Measurements from ENCODE around the gene G6PC2. TPM values are rescaled to one million over a fixed set of nuclear protein-coding genes. Genes with fewer than 3 reads are reported as not detected.

Gene G6PC2
- total RNA-seq, 1 experiment from 2014 or later, result not detected

DNA sequence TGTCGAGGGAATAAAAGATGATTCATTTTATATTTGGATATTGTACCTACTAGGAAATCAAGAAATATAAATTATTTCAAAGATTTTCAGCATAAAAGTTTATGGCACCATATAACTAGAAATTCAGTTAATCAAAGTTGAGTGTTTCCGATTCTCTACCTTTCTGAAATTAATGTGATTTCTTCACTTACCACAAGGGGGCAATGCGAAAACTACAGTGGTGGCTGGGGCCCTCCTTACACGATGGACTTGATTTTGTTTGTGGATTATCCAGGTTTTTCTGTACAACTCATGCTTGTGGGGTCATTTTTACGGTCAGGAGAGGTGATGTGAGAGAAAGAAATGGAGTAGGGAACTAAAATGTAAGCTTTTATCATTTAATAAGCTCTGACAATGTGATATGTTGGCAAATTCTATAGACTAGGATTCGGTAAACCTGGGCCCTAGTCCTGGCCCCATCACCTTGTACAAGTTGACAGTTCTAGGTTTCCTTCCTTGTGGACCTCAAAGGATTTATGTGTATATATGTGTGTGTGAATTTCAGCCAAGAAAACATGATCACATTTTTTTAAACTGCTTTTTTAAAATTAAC, 47.6 kb downstream of the G6PC2 start:
- peak; percentile 9 for DNase-seq (ENCODE audit: low read depth)

DNA sequence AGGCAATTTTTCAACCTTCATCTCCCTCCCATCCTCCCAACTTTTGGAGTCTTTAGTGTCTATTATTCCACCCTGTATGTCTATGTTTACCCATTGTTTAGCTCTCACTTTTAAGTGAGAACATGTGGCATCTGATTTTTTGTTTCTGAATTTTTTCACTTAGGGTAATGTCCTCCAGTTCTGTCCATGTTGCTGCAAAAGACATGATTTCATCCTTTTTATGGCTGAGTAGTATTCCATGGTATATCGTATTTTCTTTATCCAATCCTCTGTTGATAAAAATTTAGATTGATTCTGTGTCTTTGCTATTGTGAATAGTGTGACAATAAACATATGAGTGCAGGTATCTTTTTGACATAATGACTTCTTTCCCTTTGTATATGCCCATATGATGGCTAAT, 48.2 kb downstream of the G6PC2 start:
- no peak for DNase-seq (ENCODE audit: low read depth)

DNA sequence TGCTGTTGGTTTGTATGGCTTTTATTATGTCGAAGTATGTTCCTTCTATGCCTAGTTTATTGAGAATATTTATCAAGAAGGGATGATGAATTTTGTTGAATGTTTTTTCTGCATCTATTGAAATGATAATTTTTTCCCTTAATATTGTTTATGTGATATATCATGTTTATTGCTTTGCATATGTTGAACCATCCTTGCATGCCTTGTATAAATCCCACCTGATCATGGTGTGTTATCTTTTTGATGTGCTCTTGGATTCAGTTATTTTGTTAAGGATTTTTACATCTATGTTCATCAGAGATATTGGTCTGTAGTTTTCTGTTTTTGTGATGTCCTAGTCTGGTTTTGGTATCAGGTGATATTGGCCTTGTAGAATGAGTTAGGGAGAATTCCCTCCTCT, 50.8 kb downstream of the G6PC2 start:
- DNase-seq (ENCODE audit: low read depth), result no peak

DNA sequence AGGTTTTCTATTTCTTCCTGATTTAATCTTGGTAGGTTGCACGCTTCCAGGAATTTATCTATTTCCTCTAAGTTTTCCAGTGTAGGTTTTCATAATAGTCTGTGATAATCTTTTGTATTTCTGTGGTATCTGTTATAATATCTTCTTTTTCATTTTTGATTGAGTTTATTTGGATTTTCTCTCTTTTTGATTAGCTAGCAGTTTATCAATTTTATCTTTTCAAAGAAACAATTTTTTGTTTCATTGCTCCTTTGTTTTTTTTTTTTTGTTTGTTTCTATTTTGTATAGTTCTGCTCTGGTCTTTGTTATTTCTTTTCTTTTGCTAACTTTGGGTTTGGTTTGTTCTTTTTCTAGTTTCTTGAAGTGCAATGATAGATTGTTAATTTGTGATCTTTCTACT, 51.3 kb downstream of the G6PC2 start:
- DNase-seq (ENCODE audit: low read depth), result no peak

DNA sequence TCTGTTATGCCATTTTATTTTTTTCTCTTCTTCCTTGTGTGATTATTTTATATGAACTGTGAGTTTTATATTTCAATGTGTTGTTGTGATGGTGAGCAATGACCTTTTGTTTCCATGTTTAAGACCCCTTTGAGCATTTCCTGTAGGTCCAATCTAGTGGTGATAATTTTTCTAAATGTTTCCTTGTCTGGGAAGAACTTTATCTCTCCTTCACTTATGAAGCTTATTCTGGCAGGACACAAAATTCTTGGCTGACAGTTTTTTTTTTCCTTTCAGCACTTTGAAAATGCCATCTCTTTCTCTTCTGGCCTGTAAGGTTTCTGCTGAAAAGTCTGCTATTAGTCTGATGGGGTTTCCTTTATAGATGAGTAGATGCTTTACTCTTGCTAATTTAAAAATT, 53.2 kb downstream of the G6PC2 start:
- DNase-seq (ENCODE audit: low read depth), result no peak

DNA sequence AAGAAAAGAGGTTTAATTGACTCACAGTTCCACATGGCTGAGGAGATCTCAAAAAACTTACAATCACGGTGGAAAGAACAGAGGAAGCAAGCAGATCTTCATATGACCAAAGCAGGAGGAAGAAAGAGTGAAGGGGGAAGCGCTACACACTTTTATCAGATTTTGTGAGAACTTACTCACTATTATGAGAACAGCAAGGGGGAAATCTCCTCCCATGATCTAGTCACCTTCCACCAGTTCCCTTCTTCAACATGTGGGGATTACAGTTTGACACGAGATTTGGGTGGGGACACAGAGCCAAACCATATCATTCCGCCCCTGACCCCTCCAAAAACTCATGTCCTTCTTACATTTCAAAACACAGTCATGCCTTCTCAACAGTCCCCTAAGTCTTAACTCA, 54.2 kb downstream of the G6PC2 start:
- no peak for DNase-seq (ENCODE audit: low read depth)

DNA sequence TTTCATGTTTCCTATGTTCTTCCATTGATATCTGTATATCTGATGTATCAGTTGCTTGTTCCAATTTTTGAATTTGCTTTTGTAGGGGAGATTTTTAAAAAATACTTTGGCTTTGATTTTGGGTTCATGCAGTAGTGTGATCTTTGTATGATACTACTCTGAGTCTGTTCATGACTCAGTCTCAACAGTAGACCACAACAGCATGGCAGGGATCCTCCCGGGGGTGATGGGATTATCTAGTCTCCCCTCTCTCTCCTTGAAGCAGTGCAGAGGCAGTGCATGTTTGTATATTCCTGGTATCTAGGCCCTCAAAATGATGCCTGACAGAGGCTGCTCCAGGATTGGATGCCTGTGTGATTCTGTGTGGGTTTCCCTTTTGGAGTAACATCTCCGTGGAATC, 55.3 kb downstream of the G6PC2 start:
- no peak for DNase-seq (ENCODE audit: low read depth)

Other genes with a start within 250 kb of the G6PC2 start
- gene NOSTRIN, start 98.7 kb upstream of the G6PC2 start, total RNA-seq (2014; rRNA removed; shearing (Covaris generic)), result 0.22 TPM in 1 of 2 replicates, not detected in the other
- gene SPC25, start 10.9 kb upstream of the G6PC2 start, total RNA-seq (2014; rRNA removed; shearing (Covaris generic)), result 17.8 and 27.3 TPM in 2 replicates
- gene ABCB11, start 130.0 kb downstream of the G6PC2 start, total RNA-seq (2014; rRNA removed; shearing (Covaris generic)), result 0.02 TPM in 2 replicates
- gene DHRS9, start 168.3 kb downstream of the G6PC2 start, total RNA-seq (2014; rRNA removed; shearing (Covaris generic)), result not detected in 2 replicates